NCI-H2029 (cell line): Measurements from ENCODE around the gene BCCIP.

Experiments
- DNase-seq: peaks from one replicate; lab custom pipeline; 2025; lab: John Stamatoyannopoulos, UW

The BCCIP gene

DNA sequence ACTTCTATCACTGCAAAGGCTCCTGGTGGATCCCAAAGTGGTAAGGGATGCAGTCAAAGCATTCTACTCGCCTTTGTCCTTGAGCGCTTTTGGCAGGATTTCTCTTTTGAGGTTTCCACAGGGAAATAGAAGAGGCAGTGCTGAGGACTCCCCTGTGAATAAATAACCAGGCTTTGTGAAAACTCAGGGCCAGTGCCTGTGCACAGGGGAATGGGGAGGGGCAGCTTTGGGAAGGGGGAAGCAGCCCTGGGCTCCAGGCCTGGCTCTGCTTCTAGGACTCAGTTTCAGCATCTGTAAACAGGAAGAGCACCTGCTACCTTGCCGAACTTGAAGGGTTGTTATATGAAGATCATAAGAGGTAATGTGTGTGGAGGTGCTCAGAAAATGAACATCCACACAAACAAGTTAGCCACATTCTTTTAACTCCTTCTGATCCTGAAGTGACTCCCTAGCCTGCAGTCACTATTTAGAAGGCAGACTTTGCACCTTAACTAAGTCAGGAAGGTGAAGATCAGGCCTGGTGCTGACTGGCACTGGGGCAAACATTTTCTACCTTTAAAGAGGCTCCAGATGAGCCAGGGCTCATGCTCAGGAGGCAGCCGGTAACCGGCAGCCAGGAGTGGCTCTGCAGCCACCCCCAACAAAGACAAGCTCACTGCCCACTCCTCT lies 25.2 kb upstream of the BCCIP start:
- DNase-seq, result no peak

- DNase-seq, result no peak
Measured at GRCh38 chr10:125799451-125800182, 23.7 kb upstream of the BCCIP start.

DNA sequence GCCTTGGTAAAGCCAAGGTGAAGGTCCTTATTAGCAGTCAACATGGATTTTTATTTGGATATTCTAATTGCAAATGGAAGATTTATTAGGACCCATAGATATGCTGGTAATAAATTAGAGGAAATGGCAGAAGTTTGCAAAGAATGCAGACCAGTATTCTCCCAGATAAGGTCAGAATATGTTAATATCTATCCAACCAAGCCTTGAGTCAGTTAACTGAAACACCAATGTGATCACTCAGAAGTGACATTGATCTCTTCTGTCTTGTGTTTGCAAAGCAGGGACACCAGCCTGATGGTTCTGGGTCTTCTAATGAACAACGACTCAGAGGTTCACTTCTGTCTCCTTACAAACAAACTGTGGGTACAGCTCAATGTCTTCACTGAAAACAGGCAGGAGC lies 21.8 kb upstream of the BCCIP start:
- DNase-seq, result no peak

DNA sequence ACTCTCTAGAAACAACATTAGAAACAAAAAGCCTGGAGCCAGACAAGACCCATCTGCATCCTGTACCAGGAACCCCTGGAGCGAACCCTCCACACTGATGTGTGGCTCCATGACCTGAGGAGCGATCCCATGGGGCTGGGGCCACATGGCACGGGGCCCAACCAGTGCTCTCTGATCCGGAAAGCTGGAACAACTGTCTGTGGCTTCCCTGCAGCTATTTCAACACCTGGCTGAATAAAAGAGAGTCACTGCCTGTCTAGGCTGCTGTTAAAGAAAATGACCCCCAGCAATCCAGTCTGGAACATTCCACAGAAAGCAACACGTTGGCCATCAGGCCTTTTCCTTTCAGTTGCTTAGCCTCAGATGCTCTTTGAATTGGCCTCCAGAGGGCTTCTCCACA lies 21.2 kb upstream of the BCCIP start:
- no peak for DNase-seq

- no peak for DNase-seq
Measured at GRCh38 chr10:125802739-125803138, 20.6 kb upstream of the BCCIP start.

- no peak for DNase-seq
Measured at GRCh38 chr10:125808047-125808446, 15.3 kb upstream of the BCCIP start.

DNA sequence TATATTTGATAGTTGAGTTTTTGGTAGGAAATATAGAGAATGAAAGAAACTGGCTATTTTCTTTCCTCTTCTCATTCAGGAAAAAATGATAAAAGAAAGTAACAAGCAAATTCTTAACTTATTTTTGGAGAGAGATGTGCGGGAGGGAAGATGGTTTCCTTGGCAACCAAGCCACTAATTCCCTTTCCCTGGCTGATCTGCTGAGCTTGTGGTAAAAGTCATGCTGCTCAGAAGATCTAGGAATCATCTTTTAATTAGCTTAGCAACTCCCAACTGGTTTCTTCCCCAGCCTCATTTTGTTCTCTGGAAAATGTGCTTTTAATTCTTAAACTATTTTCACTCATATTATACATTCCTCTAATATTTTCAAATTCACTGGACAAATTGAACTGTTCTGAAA lies 12.1 kb upstream of the BCCIP start:
- no peak for DNase-seq

DNA sequence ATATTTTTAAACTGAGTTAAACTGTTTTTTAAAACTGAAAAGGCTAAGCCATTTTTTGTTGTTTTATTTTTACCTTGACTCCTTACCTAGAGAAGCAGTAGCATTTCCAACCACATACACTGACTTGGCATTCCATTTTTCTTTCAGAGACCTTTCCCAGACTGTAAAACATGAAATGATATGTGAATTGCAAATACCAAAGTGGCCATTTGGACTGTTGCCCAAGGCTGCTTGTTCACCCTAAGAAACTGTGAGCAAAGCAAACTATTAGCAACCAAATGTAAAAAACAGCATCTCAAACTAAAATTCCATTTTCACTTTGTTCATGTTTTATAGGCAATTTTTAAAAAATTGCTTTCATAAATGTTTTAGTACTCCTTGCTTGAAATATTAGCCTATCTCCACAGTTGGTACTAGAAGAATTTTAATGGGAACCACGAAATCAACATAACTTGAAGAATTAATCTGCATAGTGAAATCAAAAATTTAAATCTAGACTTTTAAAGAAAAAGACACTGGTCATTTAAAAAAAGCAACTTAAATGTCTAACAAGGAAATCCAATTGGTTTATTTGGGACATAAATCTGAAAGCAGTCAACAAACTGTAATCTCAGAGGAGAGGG lies 11.1 kb upstream of the BCCIP start:
- no peak for DNase-seq

- DNase-seq, result no peak
Measured at GRCh38 chr10:125815764-125816163, 7.6 kb upstream of the BCCIP start.

DNA sequence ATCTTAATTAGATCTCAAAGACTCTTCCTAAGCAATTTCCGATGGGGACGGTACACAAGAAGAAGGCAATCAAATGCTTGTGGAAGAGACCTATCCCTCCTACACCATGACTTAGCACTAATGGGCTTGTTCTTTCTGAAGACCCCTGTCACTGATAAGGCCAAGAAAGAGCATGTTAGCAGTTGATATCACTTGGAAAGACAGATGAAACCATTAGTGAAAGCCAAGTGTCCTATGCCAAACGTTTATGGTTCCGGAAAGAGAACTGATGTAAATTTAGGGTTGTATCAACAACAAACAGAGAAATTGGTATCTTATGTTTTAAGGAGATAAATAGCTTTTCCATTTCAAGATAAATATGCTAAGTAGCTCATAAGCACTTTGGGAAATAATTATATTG lies 6.8 kb upstream of the BCCIP start:
- DNase-seq, result no peak

- DNase-seq, result no peak
Measured at GRCh38 chr10:125817337-125817946, 5.9 kb upstream of the BCCIP start.

GRCh38 chr10:125820701-125821100 lies 2.6 kb upstream of the BCCIP start:
- DNase-seq, result no peak

- no peak for DNase-seq
Measured at GRCh38 chr10:125823663-125824251, 411 bp downstream of the BCCIP start.

- DNase-seq, result no peak
Measured at GRCh38 chr10:125824736-125825135, 1.4 kb downstream of the BCCIP start.

DNA sequence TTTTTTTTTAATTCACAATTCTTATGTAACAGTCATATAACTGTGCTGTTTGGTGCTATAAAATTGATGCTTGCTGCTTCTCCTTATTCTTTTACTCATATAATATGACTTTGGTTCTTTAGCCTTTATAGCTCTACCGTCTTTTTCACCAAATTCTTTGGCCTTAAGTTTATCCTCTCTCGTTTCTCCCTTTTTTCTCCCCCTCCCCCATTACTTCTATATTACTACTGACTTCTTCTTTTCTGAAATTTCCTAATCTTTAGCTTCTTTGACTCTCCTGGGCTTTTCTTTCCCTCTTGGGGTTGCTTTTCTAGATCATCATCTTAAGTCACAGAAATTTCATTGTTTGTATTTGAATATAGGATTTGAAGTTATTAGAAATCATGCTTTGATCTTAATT lies 3.8 kb downstream of the BCCIP start:
- DNase-seq, result no peak

- no peak for DNase-seq
Measured at GRCh38 chr10:125828311-125828710, 5.0 kb downstream of the BCCIP start.

DNA sequence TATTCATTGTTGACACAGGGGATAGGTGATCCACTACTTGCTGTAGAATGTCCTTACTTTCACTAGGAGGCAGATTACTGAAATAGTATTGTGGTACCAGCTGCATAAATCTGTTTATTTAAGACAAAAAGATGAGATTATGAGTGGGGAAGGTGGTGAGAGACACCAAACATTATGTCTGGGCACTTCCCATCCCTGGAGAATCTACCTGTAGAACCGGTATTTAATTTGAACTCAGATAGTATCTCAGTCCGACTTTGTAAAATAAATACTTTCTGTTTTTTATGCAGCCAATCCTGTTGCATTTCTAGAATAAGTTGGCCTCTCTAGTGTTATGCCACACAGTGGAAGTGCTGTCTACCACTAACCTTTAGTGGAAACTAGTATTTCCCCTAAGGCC lies 13.4 kb downstream of the BCCIP start:
- no peak for DNase-seq

DNA sequence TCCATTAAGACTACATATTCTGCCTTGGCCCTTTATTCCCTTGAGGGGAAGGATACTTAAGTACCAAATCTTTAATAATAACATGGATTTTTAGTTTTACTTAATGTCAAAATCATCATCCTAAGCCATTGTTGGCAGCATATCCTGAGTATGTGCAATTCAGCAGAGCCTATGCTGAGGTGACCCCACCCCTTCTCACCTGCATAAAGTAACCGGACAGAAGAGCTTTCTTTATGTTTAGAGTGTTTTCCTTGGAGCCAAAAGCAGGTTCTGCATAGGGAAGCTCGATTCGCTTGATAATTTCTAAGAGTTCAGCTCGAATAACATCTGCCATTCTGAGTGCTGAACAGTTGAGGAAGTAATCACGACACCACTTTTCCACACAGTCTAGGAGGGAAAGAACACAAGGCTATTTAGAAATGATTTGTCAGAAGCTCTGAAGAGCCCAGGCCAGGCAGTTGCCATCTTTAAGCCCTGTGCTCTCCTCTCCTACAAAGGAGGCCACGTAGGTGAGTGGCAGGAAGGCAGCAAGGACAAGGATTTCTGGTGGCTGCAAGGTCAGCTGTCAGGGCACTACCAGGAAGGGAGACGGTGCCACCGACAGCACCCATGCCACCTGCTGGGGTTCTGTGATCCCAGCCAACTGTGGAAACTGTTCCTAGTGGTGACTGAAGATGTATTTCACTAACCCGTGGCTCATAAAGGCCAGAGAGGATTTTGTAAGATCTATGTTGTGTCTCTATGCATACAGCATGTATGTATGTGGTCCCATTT lies 15.6 kb downstream of the BCCIP start:
- peak; percentile 66 for DNase-seq

DNA sequence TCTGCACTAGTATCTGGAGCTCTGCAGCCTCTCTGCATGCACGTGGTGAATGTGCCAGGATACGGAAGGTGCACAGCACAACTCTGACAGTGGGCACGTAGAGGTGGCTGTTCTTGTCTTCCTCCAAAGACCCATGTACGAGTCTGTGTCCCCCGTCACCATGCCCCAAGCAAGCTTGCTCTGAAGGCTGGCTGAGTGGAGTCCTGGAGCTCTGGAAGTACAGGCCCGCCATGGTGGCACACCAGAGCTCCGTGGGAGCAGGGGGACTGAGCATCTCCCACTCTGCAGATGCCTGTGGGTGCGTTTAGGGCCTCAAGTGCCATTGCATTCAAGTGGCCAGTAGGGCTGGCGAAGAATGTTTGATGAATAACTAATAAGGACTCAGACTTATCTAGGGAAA lies 17.1 kb downstream of the BCCIP start:
- no peak for DNase-seq

GRCh38 chr10:125840955-125841354 lies 17.6 kb downstream of the BCCIP start:
- DNase-seq, result peak; percentile 51

GRCh38 chr10:125843603-125844329 lies 20.4 kb downstream of the BCCIP start:
- no peak for DNase-seq
